ENCODE results near the gene TXNL4A.

Gene TXNL4A

GRCh38 chr18:79921984-79922965 lies 66.1 kb downstream of the TXNL4A start:
- Histone ChIP-seq H3K4me1 (ENCODE audit: insufficient read depth, low read length) (peaks cover 7% of the 10 kb centered on the region; the same call in 1 of the 2 replicates), H3K27me3 (ENCODE audit: insufficient read depth, low read length) (no peaks in the 10 kb centered on the region), H3K9me3 (ENCODE audit: insufficient read depth, low read depth, low read length) (no peaks in the 10 kb centered on the region), H3K4me3 (ENCODE audit: low read length) (no peak overlapping the region), H3K27ac (ENCODE audit: low read depth, low read length) (no peak overlapping the region), H3K9ac (ENCODE audit: low read depth, low read length) (no peak overlapping the region), H3K36me3 (ENCODE audit: insufficient read depth, low read length) (no peaks in the 10 kb centered on the region)
- WGBS = 96% methylated on average over 24 of the region's 24 CpGs

Data from HUES64 (cell line).